Neural cell (in vitro differentiated cells): ENCODE measurements around the gene ZBTB44. TPM values are rescaled to one million over a fixed set of nuclear protein-coding genes. Genes with fewer than 3 reads are reported as not detected.

Experiments
- H2AFZ ChIP-seq: fragments of 200-600, 300-800 bp; sonication (generic), shearing (Covaris generic); 2 replicates; pipeline ENCODE4 v1.6.0; 2014; ENCODE audit warnings: low read depth, mild to moderate bottlenecking, antibody characterized with exemption, low read length, moderate library complexity
- H3F3A ChIP-seq: fragments of 200-600 bp; shearing (Covaris generic); 2 replicates; pipeline ENCODE4 v1.6.1; 2016; ENCODE audit warnings: mild to moderate bottlenecking, moderate library complexity, mixed read lengths, antibody characterized with exemption, low read length; ENCODE audit not compliant: insufficient read depth, poor library complexity, severe bottlenecking
- H3K27ac ChIP-seq: fragments of 200-600, 300-800 bp; sonication (generic), shearing (Covaris generic); 2 replicates; pipeline ENCODE4 v1.5.1; 2014; ENCODE audit warnings: mild to moderate bottlenecking, low read length, moderate library complexity
- H3K27me3 ChIP-seq: fragments of 300-800, 200-600 bp; sonication (generic), shearing (Covaris generic); 2 replicates; pipeline ENCODE4 v1.6.0; 2014; ENCODE audit warnings: mild to moderate bottlenecking, low read depth, low read length, moderate library complexity; ENCODE audit not compliant: insufficient read depth
- H3K36me3 ChIP-seq: fragments of 300-800, 200-600 bp; sonication (generic), shearing (Covaris generic); 2 replicates; pipeline ENCODE4 v1.5.1; 2014; ENCODE audit warnings: mild to moderate bottlenecking, antibody characterized with exemption, low read length, moderate library complexity; ENCODE audit not compliant: insufficient read depth
- H3K4me2 ChIP-seq: fragments of 300-800, 200-600 bp; sonication (generic), shearing (Covaris generic); 2 replicates; pipeline ENCODE4 v1.6.0; 2014; ENCODE audit warnings: mild to moderate bottlenecking, low read length
- H3K4me3 ChIP-seq: fragments of 300-800, 200-600 bp; sonication (generic), shearing (Covaris generic); 2 replicates; pipeline ENCODE4 v1.5.1; 2014; ENCODE audit warnings: mild to moderate bottlenecking, low read length, moderate library complexity
- H3K79me2 ChIP-seq: fragments of 200-600 bp; shearing (Covaris generic); replicated peaks from 2 replicates; pipeline ENCODE4 v1.6.0; 2014; ENCODE audit warnings: mild to moderate bottlenecking, low read length, moderate library complexity; ENCODE audit not compliant: insufficient read depth
- H3K9ac ChIP-seq: fragments of 300-800, 200-600 bp; sonication (generic), shearing (Covaris generic); 2 replicates; pipeline ENCODE4 v1.6.1; 2016; ENCODE audit warnings: mild to moderate bottlenecking, low read length, mixed read lengths
- H3K9me2 ChIP-seq: fragments of 200-600 bp; shearing (Covaris generic); 2 replicates; pipeline ENCODE4 v1.6.1; 2016; ENCODE audit warnings: mild to moderate bottlenecking, low read length, mixed read lengths; ENCODE audit not compliant: insufficient read depth
- H3K9me3 ChIP-seq: fragments of 200-600, 300-800 bp; sonication (generic), shearing (Covaris generic); 2 replicates; pipeline ENCODE4 v1.6.1; 2016; ENCODE audit warnings: mild to moderate bottlenecking, mixed run types, low read length, moderate library complexity, mixed read lengths
- H4K20me1 ChIP-seq: fragments of 200-600 bp; shearing (Covaris generic); 2 replicates; pipeline ENCODE4 v1.6.1; 2016; ENCODE audit warnings: mild to moderate bottlenecking, mixed run types; ENCODE audit not compliant: insufficient read depth
- EP300 ChIP-seq: fragments of 450-650 bp; conservative IDR thresholded peaks from 2 replicates; pipeline ENCODE4 v1.6.1; 2014; ENCODE audit warnings: antibody characterized with exemption, mild to moderate bottlenecking, moderate library complexity; ENCODE audit not compliant: poor library complexity, severe bottlenecking
- EZH2 ChIP-seq: fragments of 200-600, 300-800 bp; shearing (Covaris generic), sonication (generic); IDR thresholded peaks from 2 replicates; pipeline ENCODE4 v1.6.1; 2014; ENCODE audit warnings: antibody characterized with exemption, low read length, borderline replicate concordance, mild to moderate bottlenecking; ENCODE audit not compliant: insufficient read depth, poor library complexity, severe bottlenecking
- MXI1 ChIP-seq: fragments of 450-650 bp; conservative IDR thresholded peaks from 2 replicates; pipeline ENCODE4 v1.6.1; 2014; ENCODE audit warnings: antibody characterized with exemption, mild to moderate bottlenecking; ENCODE audit not compliant: poor library complexity, severe bottlenecking
- POLR2AphosphoS5 ChIP-seq: IDR thresholded peaks from 2 replicates; pipeline ENCODE4 v1.6.1; 2012
- RAD21 ChIP-seq: fragments of 450-650 bp; conservative IDR thresholded peaks from 2 replicates; pipeline ENCODE4 v1.6.1; 2014; ENCODE audit warnings: antibody characterized with exemption, mild to moderate bottlenecking, moderate library complexity
- SMC3 ChIP-seq: fragments of 450-650 bp; conservative IDR thresholded peaks from 2 replicates; pipeline ENCODE4 v1.6.1; 2014; ENCODE audit warnings: antibody characterized with exemption, mild to moderate bottlenecking, moderate library complexity; ENCODE audit not compliant: poor library complexity
- TAF1 ChIP-seq: IDR thresholded peaks from 2 replicates; pipeline ENCODE4 v1.6.1; 2012; ENCODE audit warnings: low read depth
- polyA plus RNA-seq: library from polyadenylated mRNA; depleted of rRNA; stranded (reverse); fragments of >200 nt; gene quantifications from 2 replicates; pipeline ENCODE4 v1.2.3, GENCODE V29; 2014
- TF ChIP-seq, protein P1 (sequence below): fragments of 450-650 bp; IDR thresholded peaks from 2 replicates; pipeline ENCODE4 v1.5.1; 2014; ENCODE audit warnings: antibody characterized with exemption, mild to moderate bottlenecking, moderate library complexity; ENCODE audit not compliant: poor library complexity, severe bottlenecking
- TF ChIP-seq, protein P2 (sequence below): IDR thresholded peaks from 2 replicates; pipeline ENCODE4 v1.6.1; 2012; ENCODE audit warnings: borderline replicate concordance

ZBTB44 gene
- polyA plus RNA-seq, 1 donor from 2014 or later = 23.3 TPM

DNA sequence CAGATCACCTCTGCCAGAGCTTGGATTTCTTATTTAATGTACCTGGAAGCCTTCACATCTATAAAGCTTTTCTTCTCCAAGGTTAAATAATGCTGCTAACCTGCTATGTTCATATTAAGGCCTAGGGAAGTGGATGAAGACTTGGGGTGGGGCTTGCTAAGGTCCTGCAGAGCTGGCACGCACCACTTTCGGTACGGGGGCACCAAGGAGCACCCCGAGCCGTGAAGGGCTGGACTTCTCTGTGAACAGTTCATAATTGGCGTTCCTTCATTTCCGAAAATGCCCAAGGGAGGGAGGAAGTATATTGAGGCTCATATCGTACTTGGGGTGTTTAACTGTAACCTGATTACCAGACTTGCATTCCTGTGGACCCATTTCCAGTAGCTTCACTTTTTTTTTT is 95.6 kb downstream of the ZBTB44 start:
- Histone ChIP-seq H3K27me3 (no peaks in the 10 kb centered on the region), H3K4me3 (no peak overlapping the region), H3F3A (no peaks in the 10 kb centered on the region), H3K9me3 (no peaks in the 10 kb centered on the region), H4K20me1 (no peaks in the 10 kb centered on the region), H3K4me2 (no peak overlapping the region), H3K9ac (no peak overlapping the region), H3K9me2 (no peaks in the 10 kb centered on the region), H2AFZ (no peak overlapping the region), H3K36me3 (no peaks in the 10 kb centered on the region), H3K79me2 (no peaks in the 10 kb centered on the region), H3K27ac (no peak overlapping the region)
- no peak for TF ChIP-seq POLR2AphosphoS5
- TF ChIP-seq, protein P1, sequence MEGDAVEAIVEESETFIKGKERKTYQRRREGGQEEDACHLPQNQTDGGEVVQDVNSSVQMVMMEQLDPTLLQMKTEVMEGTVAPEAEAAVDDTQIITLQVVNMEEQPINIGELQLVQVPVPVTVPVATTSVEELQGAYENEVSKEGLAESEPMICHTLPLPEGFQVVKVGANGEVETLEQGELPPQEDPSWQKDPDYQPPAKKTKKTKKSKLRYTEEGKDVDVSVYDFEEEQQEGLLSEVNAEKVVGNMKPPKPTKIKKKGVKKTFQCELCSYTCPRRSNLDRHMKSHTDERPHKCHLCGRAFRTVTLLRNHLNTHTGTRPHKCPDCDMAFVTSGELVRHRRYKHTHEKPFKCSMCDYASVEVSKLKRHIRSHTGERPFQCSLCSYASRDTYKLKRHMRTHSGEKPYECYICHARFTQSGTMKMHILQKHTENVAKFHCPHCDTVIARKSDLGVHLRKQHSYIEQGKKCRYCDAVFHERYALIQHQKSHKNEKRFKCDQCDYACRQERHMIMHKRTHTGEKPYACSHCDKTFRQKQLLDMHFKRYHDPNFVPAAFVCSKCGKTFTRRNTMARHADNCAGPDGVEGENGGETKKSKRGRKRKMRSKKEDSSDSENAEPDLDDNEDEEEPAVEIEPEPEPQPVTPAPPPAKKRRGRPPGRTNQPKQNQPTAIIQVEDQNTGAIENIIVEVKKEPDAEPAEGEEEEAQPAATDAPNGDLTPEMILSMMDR = no peak
- no peak for TF ChIP-seq MXI1
- TF ChIP-seq RAD21 = no peak
- no peak for TF ChIP-seq TAF1
- TF ChIP-seq, protein P2, sequence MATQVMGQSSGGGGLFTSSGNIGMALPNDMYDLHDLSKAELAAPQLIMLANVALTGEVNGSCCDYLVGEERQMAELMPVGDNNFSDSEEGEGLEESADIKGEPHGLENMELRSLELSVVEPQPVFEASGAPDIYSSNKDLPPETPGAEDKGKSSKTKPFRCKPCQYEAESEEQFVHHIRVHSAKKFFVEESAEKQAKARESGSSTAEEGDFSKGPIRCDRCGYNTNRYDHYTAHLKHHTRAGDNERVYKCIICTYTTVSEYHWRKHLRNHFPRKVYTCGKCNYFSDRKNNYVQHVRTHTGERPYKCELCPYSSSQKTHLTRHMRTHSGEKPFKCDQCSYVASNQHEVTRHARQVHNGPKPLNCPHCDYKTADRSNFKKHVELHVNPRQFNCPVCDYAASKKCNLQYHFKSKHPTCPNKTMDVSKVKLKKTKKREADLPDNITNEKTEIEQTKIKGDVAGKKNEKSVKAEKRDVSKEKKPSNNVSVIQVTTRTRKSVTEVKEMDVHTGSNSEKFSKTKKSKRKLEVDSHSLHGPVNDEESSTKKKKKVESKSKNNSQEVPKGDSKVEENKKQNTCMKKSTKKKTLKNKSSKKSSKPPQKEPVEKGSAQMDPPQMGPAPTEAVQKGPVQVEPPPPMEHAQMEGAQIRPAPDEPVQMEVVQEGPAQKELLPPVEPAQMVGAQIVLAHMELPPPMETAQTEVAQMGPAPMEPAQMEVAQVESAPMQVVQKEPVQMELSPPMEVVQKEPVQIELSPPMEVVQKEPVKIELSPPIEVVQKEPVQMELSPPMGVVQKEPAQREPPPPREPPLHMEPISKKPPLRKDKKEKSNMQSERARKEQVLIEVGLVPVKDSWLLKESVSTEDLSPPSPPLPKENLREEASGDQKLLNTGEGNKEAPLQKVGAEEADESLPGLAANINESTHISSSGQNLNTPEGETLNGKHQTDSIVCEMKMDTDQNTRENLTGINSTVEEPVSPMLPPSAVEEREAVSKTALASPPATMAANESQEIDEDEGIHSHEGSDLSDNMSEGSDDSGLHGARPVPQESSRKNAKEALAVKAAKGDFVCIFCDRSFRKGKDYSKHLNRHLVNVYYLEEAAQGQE = no peak
- no peak for TF ChIP-seq EZH2
- no peak for TF ChIP-seq SMC3
- no peak for TF ChIP-seq EP300

DNA sequence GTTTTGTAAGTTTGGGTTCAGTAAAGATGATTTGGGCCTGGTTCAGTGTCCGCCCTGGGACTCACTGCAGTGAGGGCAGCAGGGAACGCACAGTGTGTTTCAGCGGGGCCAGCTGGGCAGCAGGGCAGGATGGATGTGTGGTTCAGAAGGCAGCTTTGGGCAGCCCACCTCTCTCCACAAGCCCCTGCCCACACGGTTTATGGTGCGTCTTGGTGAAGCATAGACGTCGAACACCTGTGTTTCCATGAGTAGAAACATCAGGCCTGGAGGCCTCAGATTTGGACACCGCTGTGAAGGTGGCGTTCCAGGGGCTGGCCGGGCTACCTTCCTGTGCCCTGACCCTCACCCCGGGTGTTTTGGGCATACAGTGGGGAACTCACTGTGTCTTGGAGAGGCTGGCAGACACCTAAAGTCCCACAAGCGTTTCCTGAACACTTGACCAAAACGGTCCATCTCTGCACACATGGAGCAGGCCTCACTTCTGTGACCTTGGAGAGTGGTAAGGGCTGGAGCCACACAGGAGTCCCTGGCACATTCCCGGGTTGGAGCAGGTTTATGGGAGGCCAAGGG is 96.1 kb downstream of the ZBTB44 start:
- no peaks in the 10 kb centered on the region for H3K9me2 ChIP-seq
- no peak overlapping the region for H2AFZ ChIP-seq
- H3K36me3 ChIP-seq = no peaks in the 10 kb centered on the region
- H3K4me3 ChIP-seq = no peak overlapping the region
- H4K20me1 ChIP-seq = no peaks in the 10 kb centered on the region
- H3K9ac ChIP-seq = no peak overlapping the region
- H3K9me3 ChIP-seq = no peaks in the 10 kb centered on the region
- no peak for TF ChIP-seq SMC3
- TF ChIP-seq, protein P2 = no peak
- TF ChIP-seq MXI1 = no peak
- TF ChIP-seq RAD21 = no peak
- TF ChIP-seq EP300 = no peak
- TF ChIP-seq, protein P1 = no peak
- H3K27ac ChIP-seq = no peak overlapping the region
- no peaks in the 10 kb centered on the region for H3K79me2 ChIP-seq
- no peaks in the 10 kb centered on the region for H3K27me3 ChIP-seq
- no peak overlapping the region for H3K4me2 ChIP-seq
- no peaks in the 10 kb centered on the region for H3F3A ChIP-seq
